GM12801 (cell line): ENCODE data around the gene BBC3.

Experiments used
- TF ChIP-seq, protein P1 (sequence below): IDR thresholded peaks from one replicate; pipeline ENCODE4 v1.5.1; 2011; ENCODE audit warnings: control low read depth; ENCODE audit not compliant: insufficient read length; ENCODE audit errors: extremely low read depth

Gene BBC3

DNA sequence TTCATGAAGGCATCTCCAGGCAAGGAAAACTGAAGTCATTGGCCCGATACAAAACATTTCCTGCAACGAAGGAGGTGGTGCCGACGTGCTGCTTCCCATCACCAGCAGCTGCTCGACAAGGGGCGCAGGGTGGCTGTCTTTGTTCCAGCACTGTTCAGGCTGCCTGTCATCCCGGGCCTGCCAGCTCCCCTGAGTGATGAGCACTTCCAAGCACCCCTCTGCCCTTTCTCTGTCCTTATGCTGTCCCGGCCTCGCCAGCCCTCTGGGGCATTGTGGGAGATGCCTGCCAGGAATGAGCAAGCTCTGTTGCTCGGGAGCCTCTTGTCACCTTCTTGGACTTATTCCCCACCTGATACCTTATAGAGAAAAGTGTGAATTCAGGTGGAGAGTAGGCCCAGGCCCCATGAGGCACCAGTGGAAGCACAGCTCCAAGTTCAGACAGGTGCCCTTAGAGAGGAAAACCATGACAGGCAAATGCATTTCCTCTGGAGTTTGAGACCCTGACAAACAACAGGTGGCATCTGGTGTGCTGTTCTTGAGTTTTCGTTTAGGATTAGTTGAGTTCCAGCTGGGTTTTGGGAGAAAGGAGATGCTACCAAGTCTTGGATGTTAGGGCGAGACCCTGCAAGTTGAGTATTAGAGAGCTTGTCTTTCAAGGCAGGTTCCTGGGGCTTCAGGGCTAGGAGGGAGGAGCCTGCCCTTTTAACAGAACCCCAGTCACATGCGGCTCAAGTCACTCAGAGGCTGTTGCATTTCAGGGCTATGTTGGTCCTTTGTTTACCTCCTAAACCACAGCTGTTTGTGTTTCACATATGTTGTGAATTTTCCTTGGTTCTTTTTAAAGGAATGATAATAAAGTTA lies 21.4 kb downstream of the BBC3 start:
- TF ChIP-seq, protein P1, sequence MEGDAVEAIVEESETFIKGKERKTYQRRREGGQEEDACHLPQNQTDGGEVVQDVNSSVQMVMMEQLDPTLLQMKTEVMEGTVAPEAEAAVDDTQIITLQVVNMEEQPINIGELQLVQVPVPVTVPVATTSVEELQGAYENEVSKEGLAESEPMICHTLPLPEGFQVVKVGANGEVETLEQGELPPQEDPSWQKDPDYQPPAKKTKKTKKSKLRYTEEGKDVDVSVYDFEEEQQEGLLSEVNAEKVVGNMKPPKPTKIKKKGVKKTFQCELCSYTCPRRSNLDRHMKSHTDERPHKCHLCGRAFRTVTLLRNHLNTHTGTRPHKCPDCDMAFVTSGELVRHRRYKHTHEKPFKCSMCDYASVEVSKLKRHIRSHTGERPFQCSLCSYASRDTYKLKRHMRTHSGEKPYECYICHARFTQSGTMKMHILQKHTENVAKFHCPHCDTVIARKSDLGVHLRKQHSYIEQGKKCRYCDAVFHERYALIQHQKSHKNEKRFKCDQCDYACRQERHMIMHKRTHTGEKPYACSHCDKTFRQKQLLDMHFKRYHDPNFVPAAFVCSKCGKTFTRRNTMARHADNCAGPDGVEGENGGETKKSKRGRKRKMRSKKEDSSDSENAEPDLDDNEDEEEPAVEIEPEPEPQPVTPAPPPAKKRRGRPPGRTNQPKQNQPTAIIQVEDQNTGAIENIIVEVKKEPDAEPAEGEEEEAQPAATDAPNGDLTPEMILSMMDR = no peak

DNA sequence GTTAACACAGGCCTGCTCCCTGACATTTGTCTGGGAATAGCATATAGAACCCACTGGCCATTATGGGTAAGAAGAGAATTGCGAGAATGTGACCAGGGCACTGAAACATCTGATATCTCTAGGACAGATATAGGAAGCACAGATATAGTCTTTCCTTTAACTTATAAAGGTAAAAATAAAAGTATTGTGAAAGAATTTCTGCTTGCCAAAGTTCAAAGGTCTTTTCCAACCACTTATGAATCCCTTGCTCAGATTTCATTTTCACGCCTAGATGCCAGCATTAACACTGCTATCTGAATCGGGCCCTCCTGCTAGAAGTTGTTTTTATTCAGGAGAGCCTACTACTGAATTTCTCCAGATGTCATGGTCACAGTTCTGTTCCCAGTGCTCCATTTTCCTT lies 27.7 kb downstream of the BBC3 start:
- TF ChIP-seq, protein P1 = no peak

DNA sequence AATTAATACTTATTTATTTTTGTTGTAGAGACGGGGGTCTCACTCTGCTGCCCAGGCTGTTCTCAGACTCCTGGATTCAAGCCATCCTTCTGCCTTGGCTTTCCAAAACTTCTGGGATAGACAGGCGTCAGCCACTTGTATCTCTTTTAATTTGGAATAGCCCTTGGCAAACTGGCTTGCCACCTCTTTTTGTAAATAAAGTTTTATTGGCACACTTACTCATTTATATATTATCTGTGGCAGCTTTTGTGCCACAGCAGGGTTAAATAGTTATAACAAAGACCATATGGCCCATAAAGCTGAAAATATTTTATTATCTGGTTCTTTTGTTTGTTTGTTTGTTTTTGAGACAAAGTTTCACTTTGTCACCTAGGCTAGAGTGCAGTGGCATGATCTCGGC lies 30.5 kb downstream of the BBC3 start:
- TF ChIP-seq, protein P1 = no peak

DNA sequence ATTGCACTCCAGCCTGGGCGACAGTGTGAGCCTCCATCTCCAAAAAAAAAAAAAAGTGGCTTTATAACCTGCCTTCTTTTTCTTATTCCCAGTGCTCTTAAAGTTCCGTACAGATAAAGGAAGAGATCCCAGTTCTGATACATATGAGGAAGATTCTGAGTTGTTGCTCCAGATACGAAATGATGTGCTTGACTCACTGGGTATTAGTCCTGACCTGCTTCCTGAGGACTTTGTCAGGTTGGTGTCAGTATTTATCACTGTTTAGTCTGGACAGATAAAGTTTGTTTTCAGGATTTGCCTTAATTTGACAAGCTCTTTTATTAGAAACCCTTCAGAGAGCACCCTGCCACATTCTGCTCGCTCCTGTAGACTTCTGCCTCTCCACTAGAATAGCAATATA lies 33.9 kb downstream of the BBC3 start:
- TF ChIP-seq, protein P1 = no peak

DNA sequence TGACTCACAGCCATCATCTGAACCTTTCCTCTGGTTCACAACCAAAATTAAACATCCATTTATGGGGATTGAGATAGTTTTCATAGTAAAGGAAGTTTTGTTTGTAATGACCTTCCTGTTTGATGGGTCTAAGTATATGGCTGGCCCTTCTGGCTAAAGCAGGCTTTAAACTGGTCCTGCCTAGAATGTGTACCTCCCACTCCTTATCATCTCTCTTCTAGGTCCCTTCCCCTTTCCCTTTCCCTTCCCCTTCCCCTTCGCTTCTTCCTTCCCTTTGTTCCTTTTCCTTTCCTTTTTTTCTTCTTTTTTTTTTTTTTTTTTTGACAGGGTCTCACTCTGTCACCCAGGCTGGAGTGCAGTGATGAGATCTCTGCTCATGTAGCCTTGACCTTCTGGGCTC lies 35.6 kb downstream of the BBC3 start:
- TF ChIP-seq, protein P1 = no peak

DNA sequence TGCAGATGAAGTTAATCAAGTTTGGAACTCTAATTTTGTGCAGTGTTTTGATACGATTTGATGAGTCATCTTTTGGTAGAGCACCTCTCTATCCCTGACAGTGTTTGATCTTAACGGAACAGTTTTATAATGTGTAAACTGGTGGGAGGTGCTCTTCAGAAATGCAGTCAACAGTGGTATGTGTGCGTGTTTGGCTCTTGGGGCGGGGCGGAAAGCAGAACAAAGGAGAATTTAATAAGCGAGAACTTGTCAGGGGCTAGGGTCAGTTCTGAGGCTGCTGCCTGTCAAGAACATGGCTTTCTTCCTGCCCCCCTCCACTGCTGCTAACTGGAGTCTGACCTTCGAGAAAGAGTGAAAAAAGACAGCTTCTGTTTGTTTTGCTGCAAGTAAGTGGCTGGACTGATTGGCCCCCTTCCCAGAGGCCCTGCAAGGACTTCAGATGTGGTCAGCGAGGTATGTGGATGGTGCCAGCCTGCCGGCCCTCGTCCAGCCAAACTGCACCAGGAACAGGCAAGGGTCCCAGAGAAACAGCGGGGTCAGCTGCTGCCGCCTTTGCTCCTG lies 40.8 kb downstream of the BBC3 start:
- TF ChIP-seq, protein P1 = no peak

DNA sequence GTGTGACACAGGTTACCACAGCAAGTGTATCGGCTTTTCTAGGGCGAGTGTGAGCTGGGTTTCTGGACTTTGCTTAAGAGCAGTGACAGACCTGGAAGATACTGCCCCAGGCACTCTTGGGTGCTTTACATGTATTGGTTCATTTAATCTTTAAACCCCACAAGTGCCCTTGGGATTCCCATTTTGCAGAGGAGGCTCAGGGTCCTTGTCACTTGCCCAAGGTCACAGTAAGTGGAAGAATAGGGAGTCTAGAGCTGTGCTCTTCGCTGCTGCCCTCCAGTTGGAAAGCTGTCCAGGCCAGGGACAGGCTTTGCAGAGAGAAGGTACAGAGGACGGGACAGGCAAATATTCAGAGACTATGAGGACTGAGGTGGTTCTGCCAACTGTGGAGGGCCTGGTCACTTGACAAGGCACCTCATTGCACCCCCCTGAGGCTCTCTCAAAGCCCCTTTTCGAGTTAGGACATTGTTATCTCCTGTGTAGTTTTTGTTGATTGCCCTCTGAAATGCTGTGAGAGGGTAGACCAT lies 42.4 kb downstream of the BBC3 start:
- TF ChIP-seq, protein P1 = no peak
